Ishikawa (cell line): ENCODE data around the gene CALR.

ENCODE experiments used
- CEBPB ChIP-seq: IDR thresholded peaks from 2 replicates; pipeline ENCODE4 v1.6.1; 2012
- CREB1 ChIP-seq: IDR thresholded peaks from 2 replicates; pipeline ENCODE4 v1.6.1; 2012; ENCODE audit warnings: low read depth
- EGR1 ChIP-seq: IDR thresholded peaks from 2 replicates; pipeline ENCODE4 v1.6.1; 2012
- EP300 ChIP-seq: IDR thresholded peaks from 2 replicates; pipeline ENCODE4 v1.6.1; 2012; ENCODE audit warnings: borderline replicate concordance
- FOXM1 ChIP-seq: IDR thresholded peaks from 2 replicates; pipeline ENCODE4 v1.6.1; 2012; ENCODE audit warnings: low read depth, borderline replicate concordance
- MAX ChIP-seq: IDR thresholded peaks from 2 replicates; pipeline ENCODE4 v1.6.1; 2012
- RAD21 ChIP-seq: IDR thresholded peaks from 2 replicates; pipeline ENCODE4 v1.6.1; 2012; ENCODE audit warnings: low read depth
- REST ChIP-seq: IDR thresholded peaks from 2 replicates; pipeline ENCODE4 v1.6.1; 2012; ENCODE audit warnings: low read depth, mild to moderate bottlenecking
- TAF1 ChIP-seq: IDR thresholded peaks from 2 replicates; pipeline ENCODE4 v1.6.1; 2012; ENCODE audit warnings: low read depth, mild to moderate bottlenecking
- TCF12 ChIP-seq: IDR thresholded peaks from 2 replicates; pipeline ENCODE4 v1.6.1; 2012; ENCODE audit warnings: low read depth
- TEAD4 ChIP-seq: IDR thresholded peaks from 2 replicates; pipeline ENCODE4 v1.6.1; 2012
- USF1 ChIP-seq: IDR thresholded peaks from 2 replicates; pipeline ENCODE4 v1.6.1; 2012

GRCh38 chr19:12913851-12914690, 24.3 kb upstream of the CALR start:
- no peak for TF ChIP-seq RAD21
- TF ChIP-seq CEBPB, result no peak
- TF ChIP-seq REST, result no peak
- no peak for TF ChIP-seq EP300
- TF ChIP-seq TCF12, result no peak
- TF ChIP-seq TAF1, result no peak
- TF ChIP-seq TEAD4, result no peak
- TF ChIP-seq CREB1, result no peak
- no peak for TF ChIP-seq FOXM1
- no peak for TF ChIP-seq EGR1
- no peak for TF ChIP-seq USF1
- TF ChIP-seq MAX, result no peak
